Endothelial cell of umbilical vein (primary cell): ENCODE results near the gene ETF1. TPM values are rescaled to one million over a fixed set of nuclear protein-coding genes. Genes with fewer than 3 reads are reported as not detected.

ENCODE experiments used
- BruUV-seq: library from RNA; stranded (reverse); fragments of 400-500 nt; replicated peaks from 2 replicates; lab custom pipeline; 2021; lab: Mats Ljungman, UMichigan
- CTCF ChIA-PET: fragments of 300-600, 350-600 bp; sonication (Branson Sonifier 250); formaldehyde crosslinking; loops from one replicate; lab custom pipeline; 2021; ENCODE audit warnings: antibody characterized with exemption, inconsistent platforms; lab: Charles Lee
- POLR2A ChIA-PET: fragments of 300-600, 350-600 bp; sonication (Branson Sonifier 250); formaldehyde crosslinking; loops from one replicate; lab custom pipeline; 2021; ENCODE audit warnings: antibody characterized with exemption, inconsistent platforms; lab: Charles Lee
- DNase-seq: peaks from one replicate; pipeline ENCODE4 v3.0.0-alpha.2; 2011; ENCODE audit warnings: low read depth, low spot score
- FAIRE-seq: peaks from 2 replicates; lab custom pipeline; 2011; peaks lifted over from hg19 to GRCh38; lab: Jason Lieb, UNC
- H2AFZ ChIP-seq: 2 replicates; pipeline ENCODE4 v1.6.0; 2012; ENCODE audit warnings: low read depth, low read length, control low read depth, inconsistent platforms
- H3K27ac ChIP-seq: 2 replicates; pipeline ENCODE4 v1.5.1; 2011; ENCODE audit warnings: low read depth, mild to moderate bottlenecking, control low read depth, low read length, moderate library complexity; ENCODE audit not compliant: insufficient read depth
- H3K27me3 ChIP-seq, 2 experiments: 2 replicates each; pipeline versions ENCODE4 v1.6.0 to v1.6.1; 2011; ENCODE audit warnings: low read length in 2 of 2, mixed read lengths in 1 of 2; ENCODE audit not compliant: control insufficient read depth in 2 of 2, insufficient read depth in 2 of 2
- H3K36me3 ChIP-seq, 2 experiments: 2 replicates in 1 of 2; 3 replicates in 1 of 2; pipeline ENCODE4 v1.5.1; 2011; ENCODE audit warnings: low read length in 2 of 2, mild to moderate bottlenecking in 1 of 2, moderate library complexity in 1 of 2; ENCODE audit not compliant: control insufficient read depth in 2 of 2, insufficient read depth in 2 of 2; ENCODE audit errors: extremely low read depth in 1 of 2
- H3K4me1 ChIP-seq: 3 replicates; pipeline ENCODE4 v1.5.1; 2011; ENCODE audit warnings: mild to moderate bottlenecking, low read length; ENCODE audit not compliant: control insufficient read depth, insufficient read depth; ENCODE audit errors: extremely low read depth
- H3K4me2 ChIP-seq: 2 replicates; pipeline ENCODE4 v1.6.1; 2011; ENCODE audit warnings: low read length, control low read depth, mixed read lengths; ENCODE audit not compliant: insufficient read depth
- H3K4me3 ChIP-seq, 3 experiments: fragments of 200-600 bp in 1 of 3; sonication (generic), shearing (Covaris generic) in 1 of 3; replicated peaks in 1 of 3; 2 replicates each; pipeline ENCODE4 v1.5.1; 2011 to 2016; ENCODE audit warnings: control low read depth in 3 of 3, low read length in 3 of 3, mild to moderate bottlenecking in 2 of 3, inconsistent platforms in 1 of 3, low read depth in 1 of 3, moderate library complexity in 1 of 3; ENCODE audit not compliant: insufficient read depth in 1 of 3
- H3K79me2 ChIP-seq: 2 replicates; pipeline ENCODE4 v1.6.0; 2012; ENCODE audit warnings: low read length, inconsistent platforms; ENCODE audit not compliant: control insufficient read depth, insufficient read depth
- H3K9ac ChIP-seq: replicated peaks from 2 replicates; pipeline ENCODE3; 2011; ENCODE audit warnings: low read length, control low read depth; ENCODE audit not compliant: insufficient read depth; ENCODE audit errors: extremely low read depth
- H3K9me1 ChIP-seq: replicated peaks from 3 replicates; pipeline ENCODE4 v1.6.0; 2011; ENCODE audit warnings: mild to moderate bottlenecking, low read length; ENCODE audit not compliant: control insufficient read depth, insufficient read depth; ENCODE audit errors: extremely low read depth
- H3K9me3 ChIP-seq: replicated peaks from 2 replicates; pipeline ENCODE4 v1.5.1; 2012; ENCODE audit warnings: low read length, inconsistent platforms; ENCODE audit not compliant: control insufficient read depth, insufficient read depth
- H4K20me1 ChIP-seq: replicated peaks from 2 replicates; pipeline ENCODE3; 2011; ENCODE audit warnings: mild to moderate bottlenecking, low read length; ENCODE audit not compliant: control insufficient read depth, insufficient read depth; ENCODE audit errors: extremely low read depth
- CTCF ChIP-seq, 2 donors: IDR thresholded peaks; 1 replicate in 1 of 2; 2 replicates in 1 of 2; pipeline ENCODE4 v1.5.1; 2011; ENCODE audit warnings: low read length in 2 of 2, mild to moderate bottlenecking in 2 of 2, moderate library complexity in 2 of 2, control low read depth in 1 of 2, inconsistent platforms in 1 of 2, low read depth in 1 of 2; ENCODE audit not compliant: insufficient read depth in 1 of 2; ENCODE audit errors: extremely low read depth in 1 of 2
- GATA2 ChIP-seq: IDR thresholded peaks from 2 replicates; pipeline ENCODE4 v1.7.0; 2011; ENCODE audit warnings: low read depth, mild to moderate bottlenecking, moderate library complexity, mixed read lengths, low read length; ENCODE audit not compliant: insufficient read length, insufficient read depth
- JUN ChIP-seq: IDR thresholded peaks from 2 replicates; pipeline ENCODE4 v1.6.1; 2011; ENCODE audit warnings: borderline replicate concordance, low read depth; ENCODE audit not compliant: insufficient read length, insufficient read depth
- MYC ChIP-seq: IDR thresholded peaks from one replicate; pipeline ENCODE4 v1.6.1; 2011; ENCODE audit warnings: mild to moderate bottlenecking, low read depth, low read length
- POLR2A ChIP-seq: IDR thresholded peaks from 2 replicates; pipeline ENCODE4 v1.6.1; 2012; ENCODE audit warnings: low read depth, mild to moderate bottlenecking, control low read depth, low read length
- POLR2AphosphoS5 ChIP-seq: IDR thresholded peaks from 2 replicates; pipeline ENCODE4 v1.6.1; 2012; ENCODE audit warnings: low read depth, mild to moderate bottlenecking, control low read depth, low read length, moderate library complexity; ENCODE audit not compliant: insufficient read depth
- dilution Hi-C: fragments of 300-500 bp; cut with MboI; formaldehyde crosslinking; loops from one replicate; pipeline ENCODE4 v1.15.0; 2019; ENCODE audit warnings: low sequenced_read_pairs; ENCODE audit not compliant: extremely low pct_ligation_motif_present
- intact Hi-C: fragments of 100-400 bp; cut with micrococcal nuclease; formaldehyde crosslinking; loops from one replicate; pipeline ENCODE4 v1.10.0; 2022
- polyA plus RNA-seq, 4 experiments: library from polyadenylated mRNA; depleted of rRNA in 3 of 4; stranded (reverse) in 3 of 4; unstranded in 1 of 4; fragments of >200 nt; gene quantifications; 2 replicates each; pipeline versions ENCODE4 v1.2.1 to v1.2.3, GENCODE V29; 2011 to 2012; ENCODE audit warnings: missing spikeins in 1 of 4
- total RNA-seq: library from RNA; stranded (reverse); gene quantifications from 2 replicates; pipeline ENCODE4 v1.2.3, GENCODE V29; 2021

ETF1 gene
- total and polyA plus RNA-seq, 2 donors (not counting 3 experiments of a cell fraction or from before 2014, with no cell fraction given): 32.9 to 114 TPM

GRCh38 chr5:138580777-138581176 lies 37.7 kb upstream of the ETF1 start:
- TF ChIP-seq CTCF (IDR thresholded peaks at IDR 0.05; ENCODE audit: extremely low read depth in 1 of 2, insufficient read depth in 1 of 2, low read depth in 1 of 2, low read length in 2 of 2): no peak
- no peak overlapping the region for H3K9ac ChIP-seq
- no peak overlapping the region for H3K4me2 ChIP-seq
- dilution Hi-C loops: no loop called here
- peaks cover 2 to 6% of the 10 kb centered on the region in 2 experiments for H3K27me3 ChIP-seq
- H3K9me1 ChIP-seq: no peaks in the 10 kb centered on the region
- ChIA-PET CTCF (interaction anchor here (1.0 to 2.8 kb wide), 3 partner anchors 10 to 19 kb away, joined by 3 to 19 read pairs (median 4); no protein-coding TSS in a partner anchor), POLR2A (no interaction called here)
- no peak overlapping the region for H3K27ac ChIP-seq
- BruUV-seq: no TSS peak
- H3K4me1 ChIP-seq: no peaks in the 10 kb centered on the region
- H3K9me3 ChIP-seq: no peaks in the 10 kb centered on the region
- intact Hi-C loops: no loop called here
- H3K79me2 ChIP-seq: no peaks in the 10 kb centered on the region
- H3K36me3 ChIP-seq: no peaks in the 10 kb centered on the region
- no peak overlapping the region for H2AFZ ChIP-seq
- H4K20me1 ChIP-seq: no peaks in the 10 kb centered on the region
- H3K4me3 ChIP-seq: no peak overlapping the region
- no peak for DNase-seq
- FAIRE-seq: no peak

GRCh38 chr5:138580001-138580400 lies 37.0 kb upstream of the ETF1 start:
- POLR2A ChIA-PET: no interaction called here
- dilution Hi-C loops: no loop called here

More at GRCh38 chr5:138580001-138580400, 37.0 kb upstream of the ETF1 start:
- H3K9me1 ChIP-seq: no peaks in the 10 kb centered on the region
- no peaks in the 10 kb centered on the region for H4K20me1 ChIP-seq
- FAIRE-seq: no peak
- no peaks in the 10 kb centered on the region for H3K9me3 ChIP-seq
- no peak overlapping the region for H2AFZ ChIP-seq
- H3K4me3 ChIP-seq: no peak overlapping the region
- peaks cover 2 to 6% of the 10 kb centered on the region in 2 experiments for H3K27me3 ChIP-seq
- TF ChIP-seq GATA2 (no peak), POLR2A (no peak), MYC (no peak), JUN (no peak), POLR2AphosphoS5 (no peak), CTCF (IDR thresholded peaks at IDR 0.05; ENCODE audit: extremely low read depth in 1 of 2, insufficient read depth in 1 of 2, low read depth in 1 of 2, low read length in 2 of 2) (no peak)
- DNase-seq: no peak
- H3K4me2 ChIP-seq: no peak overlapping the region
- no peaks in the 10 kb centered on the region for H3K36me3 ChIP-seq
- CTCF ChIA-PET: interaction anchor here (0.8 to 2.8 kb wide), 41 partner anchors 8 to 762 kb away, joined by 3 to 59 read pairs (median 5); partner anchors contain the start of genes MATR3 and PAIP2
- H3K9ac ChIP-seq: no peak overlapping the region
- no peaks in the 10 kb centered on the region for H3K4me1 ChIP-seq
- no peak overlapping the region for H3K27ac ChIP-seq
- intact Hi-C loops: no loop called here
- no TSS peak for BruUV-seq
- peaks cover 1% of the 10 kb centered on the region for H3K79me2 ChIP-seq
